OCI-LY7 (cell line): ENCODE measurements around the gene GRAMD2B. TPM values are rescaled to one million over a fixed set of nuclear protein-coding genes. Genes with fewer than 3 reads are reported as not detected.

Experiments
- BruUV-seq: library from RNA; stranded (reverse); fragments of 400-500 nt; replicated peaks from 2 replicates; lab custom pipeline; 2021; lab: Mats Ljungman, UMichigan
- CTCF ChIA-PET: fragments of 300-600 bp; sonication (Branson Sonifier 250); formaldehyde crosslinking; loops from one replicate; lab custom pipeline; 2022; ENCODE audit warnings: antibody characterized with exemption; ENCODE audit not compliant: unreplicated experiment; lab: Charles Lee
- POLR2A ChIA-PET: fragments of 300-600 bp; sonication (Branson Sonifier 250); formaldehyde crosslinking; loops from one replicate; lab custom pipeline; 2022; ENCODE audit warnings: antibody characterized with exemption; lab: Charles Lee
- DNase-seq: peaks from one replicate; pipeline ENCODE4 v3.0.0-alpha.2; 2015; ENCODE audit warnings: low spot score
- H2AFZ ChIP-seq: fragments of 200-600 bp; sonication (generic), shearing (Covaris generic); 2 replicates; pipeline ENCODE4 v1.6.1; 2014; ENCODE audit warnings: mild to moderate bottlenecking, antibody characterized with exemption, low read length, moderate library complexity
- H3K27ac ChIP-seq: fragments of 200-600 bp; sonication (generic); 2 replicates; pipeline ENCODE4 v1.5.1; 2014; ENCODE audit warnings: mixed run types, low read depth, mild to moderate bottlenecking, moderate library complexity, low read length, inconsistent platforms; ENCODE audit not compliant: poor library complexity, severe bottlenecking
- H3K36me3 ChIP-seq: fragments of 200-600 bp; sonication (generic); 2 replicates; pipeline ENCODE4 v1.6.1; 2014; ENCODE audit warnings: mild to moderate bottlenecking, antibody characterized with exemption, low read length, moderate library complexity, mixed read lengths; ENCODE audit not compliant: insufficient read depth
- H3K4me1 ChIP-seq: fragments of 200-600 bp; sonication (generic); 2 replicates; pipeline ENCODE4 v1.5.1; 2014; ENCODE audit warnings: mild to moderate bottlenecking, low read length; ENCODE audit not compliant: insufficient read depth, poor library complexity, severe bottlenecking
- H3K4me2 ChIP-seq: fragments of 200-600 bp; sonication (generic); 2 replicates; pipeline ENCODE4 v1.6.1; 2014; ENCODE audit warnings: mild to moderate bottlenecking, low read length
- H3K4me3 ChIP-seq: fragments of 200-600 bp; sonication (generic); 2 replicates; pipeline ENCODE4 v1.5.1; 2014; ENCODE audit warnings: mild to moderate bottlenecking, low read depth, low read length; ENCODE audit not compliant: poor library complexity, severe bottlenecking
- H3K79me2 ChIP-seq: fragments of 200-600 bp; sonication (generic); 2 replicates; pipeline ENCODE4 v1.6.1; 2016; ENCODE audit warnings: low read depth, mild to moderate bottlenecking, low read length, moderate library complexity, mixed read lengths; ENCODE audit not compliant: insufficient read depth
- H3K9me2 ChIP-seq: fragments of 200-600 bp; sonication (generic); 2 replicates; pipeline ENCODE4 v1.6.1; 2016; ENCODE audit warnings: mild to moderate bottlenecking, low read length, mixed read lengths; ENCODE audit not compliant: insufficient read depth
- H3K9me3 ChIP-seq: fragments of 200-600 bp; sonication (generic); 2 replicates; pipeline ENCODE4 v1.6.1; 2014; ENCODE audit warnings: mild to moderate bottlenecking, mixed run types, low read length, mixed read lengths
- H4K20me1 ChIP-seq: fragments of 200-600 bp; sonication (generic); 2 replicates; pipeline ENCODE4 v1.6.1; 2014; ENCODE audit warnings: mild to moderate bottlenecking, antibody characterized with exemption, low read length, moderate library complexity, mixed read lengths; ENCODE audit not compliant: insufficient read depth
- EZH2phosphoT487 ChIP-seq: fragments of 200-600 bp; sonication (generic); IDR thresholded peaks from 2 replicates; pipeline ENCODE4 v1.6.1; 2018; ENCODE audit warnings: low read depth, borderline replicate concordance, mild to moderate bottlenecking, mixed run types, antibody characterized with exemption, low read length, moderate library complexity, mixed read lengths
- intact Hi-C: fragments of 100-400 bp; cut with micrococcal nuclease; formaldehyde crosslinking; loops from one replicate; pipeline ENCODE4 v1.10.0; 2022; ENCODE audit not compliant: unreplicated experiment
- total RNA-seq, 2 experiments: library from RNA; depleted of rRNA in 1 of 2; stranded (reverse); fragments of >200 nt in 1 of 2; shearing (Covaris generic) in 1 of 2; gene quantifications; 2 replicates each; pipeline ENCODE4 v1.2.3, GENCODE V29; 2014 to 2022
- TF ChIP-seq, protein P1 (sequence below): fragments of 200-600 bp; sonication (generic); conservative IDR thresholded peaks from 2 replicates; pipeline ENCODE4 v1.5.1; 2014; ENCODE audit warnings: mild to moderate bottlenecking, antibody characterized with exemption, low read length, moderate library complexity, mixed read lengths

The GRAMD2B gene
- total RNA-seq, 2 experiments from 2014 or later: not detected

DNA sequence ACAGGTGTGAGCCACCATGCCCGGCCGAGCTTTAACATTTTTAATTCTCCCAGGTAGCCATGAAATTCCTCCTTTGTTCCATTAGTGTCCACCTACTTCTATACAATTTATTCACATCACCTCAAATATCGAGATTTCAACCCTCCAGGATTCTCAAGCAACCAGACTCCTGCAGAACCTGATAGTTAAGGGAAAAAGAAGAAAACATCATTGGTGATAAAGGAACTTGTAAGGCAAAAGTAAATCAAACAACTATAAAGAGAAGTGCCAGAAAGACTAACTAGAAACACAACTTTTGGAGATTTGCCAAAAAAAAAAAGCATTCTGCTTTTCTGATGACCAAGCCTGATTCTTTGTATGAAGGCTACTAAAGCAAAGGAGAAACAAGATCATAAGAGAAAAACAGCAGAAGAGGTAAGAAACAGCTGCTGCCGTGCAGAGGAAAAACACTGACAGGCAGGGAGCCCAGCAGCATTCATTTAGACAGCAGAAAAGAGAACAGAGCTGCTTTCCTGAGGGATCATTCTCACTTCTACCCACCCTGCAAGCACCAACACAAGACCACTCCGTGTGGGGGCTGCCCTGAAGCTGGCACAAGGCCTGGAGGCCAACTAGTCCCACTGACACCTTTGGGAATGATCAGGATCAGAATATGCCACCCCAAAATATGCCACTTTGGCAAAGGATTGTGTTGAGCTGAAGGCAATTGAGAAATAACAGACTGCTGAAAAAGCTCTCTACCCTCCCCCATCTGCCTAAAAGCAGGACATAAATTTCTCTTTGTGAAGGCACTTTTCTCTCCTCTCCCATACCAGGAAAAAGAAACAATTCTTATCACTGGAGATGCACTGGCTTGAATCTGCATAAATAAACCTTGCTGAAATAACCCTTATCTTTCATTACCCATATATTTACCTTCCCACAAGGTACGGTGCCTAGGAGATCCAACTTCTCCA lies 96.7 kb downstream of the GRAMD2B start:
- ChIA-PET CTCF (no interaction called here), POLR2A (interaction anchor here (0.6 kb wide), 1 partner anchor 973 kb away, joined by 3 read pairs; no protein-coding TSS in a partner anchor)
- H3K4me3 ChIP-seq: no peak overlapping the region
- no peak overlapping the region for H3K27ac ChIP-seq
- H2AFZ ChIP-seq: no peak overlapping the region
- intact Hi-C loops: no loop called here
- no peak overlapping the region for H3K4me2 ChIP-seq
- H3K79me2 ChIP-seq: no peaks in the 10 kb centered on the region
- DNase-seq: no peak
- TF ChIP-seq EZH2phosphoT487: no peak
- TF ChIP-seq, protein P1, sequence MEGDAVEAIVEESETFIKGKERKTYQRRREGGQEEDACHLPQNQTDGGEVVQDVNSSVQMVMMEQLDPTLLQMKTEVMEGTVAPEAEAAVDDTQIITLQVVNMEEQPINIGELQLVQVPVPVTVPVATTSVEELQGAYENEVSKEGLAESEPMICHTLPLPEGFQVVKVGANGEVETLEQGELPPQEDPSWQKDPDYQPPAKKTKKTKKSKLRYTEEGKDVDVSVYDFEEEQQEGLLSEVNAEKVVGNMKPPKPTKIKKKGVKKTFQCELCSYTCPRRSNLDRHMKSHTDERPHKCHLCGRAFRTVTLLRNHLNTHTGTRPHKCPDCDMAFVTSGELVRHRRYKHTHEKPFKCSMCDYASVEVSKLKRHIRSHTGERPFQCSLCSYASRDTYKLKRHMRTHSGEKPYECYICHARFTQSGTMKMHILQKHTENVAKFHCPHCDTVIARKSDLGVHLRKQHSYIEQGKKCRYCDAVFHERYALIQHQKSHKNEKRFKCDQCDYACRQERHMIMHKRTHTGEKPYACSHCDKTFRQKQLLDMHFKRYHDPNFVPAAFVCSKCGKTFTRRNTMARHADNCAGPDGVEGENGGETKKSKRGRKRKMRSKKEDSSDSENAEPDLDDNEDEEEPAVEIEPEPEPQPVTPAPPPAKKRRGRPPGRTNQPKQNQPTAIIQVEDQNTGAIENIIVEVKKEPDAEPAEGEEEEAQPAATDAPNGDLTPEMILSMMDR: no peak
- no peaks in the 10 kb centered on the region for H3K4me1 ChIP-seq
- no peaks in the 10 kb centered on the region; the same call in 1 of the 2 replicates for H3K9me2 ChIP-seq
- no peaks in the 10 kb centered on the region for H4K20me1 ChIP-seq
- H3K36me3 ChIP-seq: no peaks in the 10 kb centered on the region
- H3K9me3 ChIP-seq: no peaks in the 10 kb centered on the region
- BruUV-seq: no TSS peak

DNA sequence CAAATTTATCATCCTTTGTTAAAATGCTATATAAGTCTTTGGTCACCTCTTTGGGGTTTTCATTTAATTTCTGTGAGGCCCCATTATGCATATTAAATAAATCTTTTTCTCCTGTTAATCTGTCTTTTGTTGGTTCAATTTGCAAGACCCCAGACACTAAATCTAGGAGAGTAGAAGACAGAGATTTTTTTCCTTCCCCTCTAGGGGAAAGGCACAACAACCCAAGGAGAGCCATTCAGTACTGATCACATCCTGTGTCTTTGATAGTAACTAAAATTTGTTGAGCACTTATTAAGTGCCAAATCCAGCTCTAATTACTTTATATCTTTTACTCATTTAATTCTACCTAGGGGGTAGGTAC lies 97.4 kb downstream of the GRAMD2B start:
- DNase-seq: no peak
- H3K79me2 ChIP-seq: no peaks in the 10 kb centered on the region
- intact Hi-C loops: no loop called here
- no peaks in the 10 kb centered on the region; the same call in 1 of the 2 replicates for H3K9me2 ChIP-seq
- H3K36me3 ChIP-seq: no peaks in the 10 kb centered on the region
- ChIA-PET CTCF (no interaction called here), POLR2A (interaction anchor here (0.6 kb wide), 1 partner anchor 972 kb away, joined by 3 read pairs; no protein-coding TSS in a partner anchor)
- H3K9me3 ChIP-seq: no peaks in the 10 kb centered on the region
- H2AFZ ChIP-seq: no peak overlapping the region
- no TSS peak for BruUV-seq
- TF ChIP-seq, protein P1: no peak
- TF ChIP-seq EZH2phosphoT487: no peak
- no peaks in the 10 kb centered on the region for H4K20me1 ChIP-seq
- H3K4me1 ChIP-seq: no peaks in the 10 kb centered on the region
- no peak overlapping the region for H3K27ac ChIP-seq
- H3K4me3 ChIP-seq: no peak overlapping the region
- H3K4me2 ChIP-seq: no peak overlapping the region

DNA sequence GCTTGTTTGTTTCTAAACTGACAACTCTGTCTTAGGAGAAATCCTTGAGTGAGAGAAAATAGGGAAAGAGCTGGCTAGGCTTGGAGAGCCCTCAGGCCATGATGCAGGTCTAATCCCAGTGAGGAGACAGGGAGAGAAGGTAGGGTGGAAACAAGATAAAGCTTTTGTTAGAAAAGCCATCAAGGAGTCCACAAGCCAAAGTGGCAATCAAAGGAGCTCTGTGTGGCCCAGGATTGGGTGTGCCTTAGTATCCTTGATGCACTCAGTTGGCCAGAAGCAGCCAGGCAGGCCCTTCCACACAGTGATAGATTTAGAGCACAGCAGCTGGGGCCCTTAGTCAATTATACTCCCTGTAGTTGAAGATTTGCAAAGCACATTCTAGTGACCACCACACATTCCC lies 97.9 kb downstream of the GRAMD2B start:
- Histone ChIP-seq H3K36me3 (no peaks in the 10 kb centered on the region), H3K9me2 (no peaks in the 10 kb centered on the region; the same call in 1 of the 2 replicates), H4K20me1 (no peaks in the 10 kb centered on the region), H2AFZ (no peak overlapping the region), H3K4me3 (no peak overlapping the region), H3K4me2 (no peak overlapping the region), H3K9me3 (no peaks in the 10 kb centered on the region), H3K79me2 (no peaks in the 10 kb centered on the region), H3K4me1 (no peaks in the 10 kb centered on the region), H3K27ac (no peak overlapping the region)
- ChIA-PET POLR2A (no interaction called here), CTCF (no interaction called here)
- intact Hi-C loops: no loop called here
- TF ChIP-seq EZH2phosphoT487: no peak
- no peak for DNase-seq
- no TSS peak for BruUV-seq
